ENCODE results near the gene UNC93B1.

The UNC93B1 gene

GRCh38 chr11:68010090-68011041 lies 6.5 kb upstream of the UNC93B1 start, which contains the start of gene ALDH3B1:
ALDH3B1 (plus strand) TSS chr11:68010327; CDS start chr11:68015298, 4,971 bp downstream.
- DNase-seq (ENCODE audit: low read depth): no peak
- TF ChIP-seq CTCF (IDR thresholded peaks at IDR 0.05; ENCODE audit: low read depth, low read length, missing control alignments): no peak
- peak within 1 kb of the TSS; percentile 35 for H3K4me3 ChIP-seq (ENCODE audit: low read depth, low read length)
- in situ Hi-C loops (cut with HindIII; ENCODE audit: low sequenced_read_pairs): no loop called here

- in situ Hi-C loops (cut with HindIII; ENCODE audit: low sequenced_read_pairs): no loop called here
- TF ChIP-seq CTCF (IDR thresholded peaks at IDR 0.05; ENCODE audit: low read depth, low read length, missing control alignments): peak; percentile 35
- DNase-seq (ENCODE audit: low read depth): no peak
- peak overlapping the region; percentile 35 for H3K4me3 ChIP-seq (ENCODE audit: low read depth, low read length)
Observed at GRCh38 chr11:68009391-68010089, 5.6 kb upstream of the UNC93B1 start.

GRCh38 chr11:68008381-68009337 lies 4.8 kb upstream of the UNC93B1 start:
- TF ChIP-seq CTCF (IDR thresholded peaks at IDR 0.05; ENCODE audit: low read depth, low read length, missing control alignments): no peak
- no peak overlapping the region for H3K4me3 ChIP-seq (ENCODE audit: low read depth, low read length)
- in situ Hi-C loops (cut with HindIII; ENCODE audit: low sequenced_read_pairs): no loop called here
- DNase-seq (ENCODE audit: low read depth): no peak

GRCh38 chr11:68007498-68008380 lies 3.8 kb upstream of the UNC93B1 start:
- H3K4me3 ChIP-seq (ENCODE audit: low read depth, low read length): no peak overlapping the region
- no peak for DNase-seq (ENCODE audit: low read depth)
- in situ Hi-C loops (cut with HindIII; ENCODE audit: low sequenced_read_pairs): no loop called here
- no peak for TF ChIP-seq CTCF (IDR thresholded peaks at IDR 0.05; ENCODE audit: low read depth, low read length, missing control alignments)

GRCh38 chr11:68006606-68007166 lies 2.8 kb upstream of the UNC93B1 start:
- DNase-seq (ENCODE audit: low read depth): no peak
- in situ Hi-C loops (cut with HindIII; ENCODE audit: low sequenced_read_pairs): no loop called here
- no peak overlapping the region for H3K4me3 ChIP-seq (ENCODE audit: low read depth, low read length)
- TF ChIP-seq CTCF (IDR thresholded peaks at IDR 0.05; ENCODE audit: low read depth, low read length, missing control alignments): no peak
